ENCODE data around the gene RAD51B. TPM values are rescaled to one million over a fixed set of nuclear protein-coding genes. Genes with fewer than 3 reads are reported as not detected.

Gene RAD51B
- total RNA-seq, 4 donors from 2014 or later, result 8.9 to 30.3 (median 10.4) TPM

DNA sequence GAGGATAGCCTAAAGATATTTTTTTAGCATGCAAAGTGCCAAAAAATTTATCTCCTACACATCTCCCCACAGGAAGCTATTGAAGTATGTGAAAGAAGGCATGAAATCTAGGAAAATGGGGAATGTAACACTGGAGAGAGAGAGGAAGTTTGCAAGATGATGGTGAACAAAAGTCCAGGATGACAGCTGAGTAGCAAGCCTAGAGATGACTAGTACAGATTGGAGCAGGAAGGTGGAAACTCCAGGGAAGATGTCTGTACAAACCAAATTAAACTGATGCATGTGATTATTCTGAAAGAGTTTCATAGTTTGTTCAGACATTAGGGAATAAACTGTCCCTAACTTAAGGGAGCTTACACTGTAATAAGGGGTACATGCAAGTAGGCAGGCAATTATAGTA, 99.3 kb downstream of the RAD51B start:
- TF ChIP-seq, protein P1, sequence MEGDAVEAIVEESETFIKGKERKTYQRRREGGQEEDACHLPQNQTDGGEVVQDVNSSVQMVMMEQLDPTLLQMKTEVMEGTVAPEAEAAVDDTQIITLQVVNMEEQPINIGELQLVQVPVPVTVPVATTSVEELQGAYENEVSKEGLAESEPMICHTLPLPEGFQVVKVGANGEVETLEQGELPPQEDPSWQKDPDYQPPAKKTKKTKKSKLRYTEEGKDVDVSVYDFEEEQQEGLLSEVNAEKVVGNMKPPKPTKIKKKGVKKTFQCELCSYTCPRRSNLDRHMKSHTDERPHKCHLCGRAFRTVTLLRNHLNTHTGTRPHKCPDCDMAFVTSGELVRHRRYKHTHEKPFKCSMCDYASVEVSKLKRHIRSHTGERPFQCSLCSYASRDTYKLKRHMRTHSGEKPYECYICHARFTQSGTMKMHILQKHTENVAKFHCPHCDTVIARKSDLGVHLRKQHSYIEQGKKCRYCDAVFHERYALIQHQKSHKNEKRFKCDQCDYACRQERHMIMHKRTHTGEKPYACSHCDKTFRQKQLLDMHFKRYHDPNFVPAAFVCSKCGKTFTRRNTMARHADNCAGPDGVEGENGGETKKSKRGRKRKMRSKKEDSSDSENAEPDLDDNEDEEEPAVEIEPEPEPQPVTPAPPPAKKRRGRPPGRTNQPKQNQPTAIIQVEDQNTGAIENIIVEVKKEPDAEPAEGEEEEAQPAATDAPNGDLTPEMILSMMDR (IDR thresholded peaks at IDR 0.05), result no peak
- ATAC-seq (ENCODE audit: low FRiP score) (no peak), DNase-seq (ENCODE audit: low spot score) (no peak)

DNA sequence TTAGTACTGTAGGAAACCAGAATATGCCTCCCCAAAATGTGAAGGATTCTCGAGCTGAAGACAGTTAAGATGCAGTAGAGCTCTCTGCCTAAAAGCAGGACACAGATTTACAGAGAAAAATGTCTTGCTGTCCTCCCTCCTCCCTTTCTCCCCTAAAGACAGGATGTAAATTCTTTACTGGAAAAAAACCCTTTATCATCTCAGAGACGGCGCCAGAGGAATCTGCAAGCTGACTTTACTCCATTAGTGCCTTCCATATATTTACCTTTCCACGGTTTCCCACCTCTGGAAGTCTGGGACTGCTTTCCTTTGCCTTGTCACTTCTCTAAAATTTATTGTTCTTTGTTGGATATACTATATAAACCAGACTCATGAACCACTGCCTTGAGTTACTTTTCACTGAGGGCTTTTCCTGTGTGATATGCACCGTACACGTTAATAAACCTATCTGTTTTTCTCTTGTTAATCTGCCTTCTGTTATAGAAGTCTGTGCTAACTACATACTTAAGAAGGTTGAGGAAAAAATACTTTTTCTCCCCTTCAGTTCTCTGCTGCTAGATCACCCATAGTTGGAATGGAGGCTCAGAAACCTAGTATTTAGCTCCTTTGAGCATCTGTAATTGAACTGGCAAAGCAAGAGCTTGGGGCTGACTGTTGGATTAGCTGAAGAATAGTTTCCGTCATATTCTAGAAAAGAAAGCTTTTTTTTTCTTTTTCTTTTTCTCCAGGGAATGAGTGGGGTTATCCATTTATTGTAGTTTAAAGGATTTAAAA, 99.9 kb downstream of the RAD51B start:
- DNase-seq (ENCODE audit: low spot score), result no peak
- TF ChIP-seq, protein P1 (IDR thresholded peaks at IDR 0.05), result no peak
- no peak for ATAC-seq (ENCODE audit: low FRiP score)

DNA sequence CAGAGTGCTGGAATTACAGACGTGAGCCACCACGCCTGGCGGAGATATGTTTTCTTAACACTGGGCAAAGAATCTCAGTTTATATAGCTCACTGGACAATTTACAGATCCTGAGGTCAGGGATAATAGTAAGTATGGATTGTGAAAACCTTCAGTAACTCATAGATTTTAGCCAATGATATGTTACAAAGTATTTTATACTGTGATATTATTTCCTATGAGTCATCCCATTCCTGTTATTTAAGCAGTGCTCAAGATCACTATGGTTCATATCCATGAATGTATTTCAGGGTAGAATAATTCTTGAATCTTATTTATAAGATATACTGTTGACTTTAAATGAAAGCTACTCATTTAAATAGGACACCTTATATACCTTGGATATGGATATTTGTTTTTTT, 107.2 kb downstream of the RAD51B start:
- DNase-seq (ENCODE audit: low spot score), result no peak
- no peak for ATAC-seq (ENCODE audit: low FRiP score)
- TF ChIP-seq, protein P1 (IDR thresholded peaks at IDR 0.05), result no peak

DNA sequence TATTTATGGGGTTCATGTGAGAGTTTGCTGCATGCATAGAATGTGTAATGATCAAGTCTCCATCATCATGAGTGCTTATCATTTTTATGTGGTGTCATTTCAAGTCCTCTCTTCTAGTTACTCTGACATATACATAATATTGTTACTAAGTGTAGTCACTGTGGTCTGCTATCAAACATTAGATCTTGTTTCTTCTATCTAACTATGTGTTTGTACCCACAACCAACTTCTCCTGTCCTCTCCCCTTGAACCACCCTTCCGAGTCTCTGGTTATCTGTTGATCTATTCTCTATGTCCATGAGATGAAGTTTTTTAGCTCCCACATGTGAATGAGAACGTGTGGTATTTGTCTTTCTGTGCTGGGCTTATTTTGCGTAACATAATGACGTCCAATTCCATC, 107.7 kb downstream of the RAD51B start:
- DNase-seq (ENCODE audit: low spot score) (no peak), ATAC-seq (ENCODE audit: low FRiP score) (no peak)
- TF ChIP-seq, protein P1 (IDR thresholded peaks at IDR 0.05), result no peak

DNA sequence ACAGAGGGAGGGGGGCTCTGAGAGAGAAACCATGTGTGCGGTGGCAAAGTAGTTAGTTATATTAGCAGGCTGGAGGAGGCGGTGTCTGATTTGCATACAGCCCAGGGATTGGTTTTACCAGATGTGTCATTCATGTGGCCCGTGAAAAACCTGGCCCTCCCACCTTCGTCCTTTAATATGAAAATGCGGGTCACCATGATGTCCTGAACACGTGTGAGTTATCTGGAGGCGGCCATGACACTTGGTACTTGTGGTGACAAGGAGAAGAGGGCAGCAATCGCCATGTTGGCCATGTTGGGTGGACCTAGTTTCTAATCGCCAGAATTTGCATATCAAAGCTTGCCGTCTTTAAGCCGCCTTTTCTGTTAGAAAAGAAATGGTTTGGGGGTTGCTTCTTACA, 108.8 kb downstream of the RAD51B start:
- ATAC-seq (ENCODE audit: low FRiP score) (no peak), DNase-seq (ENCODE audit: low spot score) (no peak)
- TF ChIP-seq, protein P1 (IDR thresholded peaks at IDR 0.05), result no peak

DNA sequence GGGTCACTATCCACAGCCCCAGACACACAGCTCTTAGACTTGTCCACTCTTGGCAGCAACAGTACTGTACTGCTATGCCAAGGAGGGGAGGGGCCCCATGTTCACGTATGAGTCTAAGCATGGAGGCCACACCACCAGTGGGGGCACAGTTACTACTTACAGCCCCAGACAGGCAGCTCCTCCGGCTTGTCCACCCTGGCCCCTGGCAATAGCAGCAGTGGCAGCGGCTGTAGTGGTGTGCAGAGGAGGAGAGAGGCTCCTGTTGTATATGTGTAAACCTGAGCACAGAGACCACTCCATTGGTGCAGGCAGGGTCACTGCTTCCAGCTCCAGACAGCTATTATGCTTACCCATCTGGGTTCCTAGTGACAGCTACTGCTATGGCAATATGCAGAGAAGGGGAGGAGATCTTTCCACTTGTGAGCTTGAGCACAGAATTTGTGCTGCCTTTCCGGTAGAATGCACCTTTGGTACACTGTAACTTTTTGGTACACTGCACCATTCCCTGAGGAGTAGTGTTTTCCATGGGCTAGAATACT, 113.2 kb downstream of the RAD51B start:
- TF ChIP-seq, protein P1 (IDR thresholded peaks at IDR 0.05), result no peak
- no peak for ATAC-seq (ENCODE audit: low FRiP score)
- no peak for DNase-seq (ENCODE audit: low spot score)

DNA sequence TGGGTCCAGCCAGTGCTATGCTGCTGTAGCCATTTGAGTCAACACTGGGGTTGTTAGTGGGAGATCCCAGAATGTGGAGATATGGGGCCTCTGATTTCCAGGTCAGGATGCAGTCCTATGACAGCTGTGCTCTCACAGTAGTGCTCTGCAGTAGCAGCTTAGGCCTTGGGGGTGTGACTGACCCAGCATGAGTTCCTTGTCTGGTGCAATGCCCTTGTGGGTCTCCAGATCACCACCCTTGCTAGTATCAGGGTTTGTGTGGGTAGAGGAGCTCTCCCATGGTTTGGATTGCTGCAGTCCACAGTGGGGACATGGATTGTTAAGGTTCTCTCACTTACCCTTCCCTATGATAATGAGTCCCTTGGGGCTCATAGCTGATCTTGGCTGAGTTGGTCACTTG, 113.7 kb downstream of the RAD51B start:
- TF ChIP-seq, protein P1 (IDR thresholded peaks at IDR 0.05), result no peak
- DNase-seq (ENCODE audit: low spot score) (no peak), ATAC-seq (ENCODE audit: low FRiP score) (no peak)

Measured in omental fat pad (tissue), 4 donors.